AG10803 (cell line): ENCODE measurements around the gene MAGI1.
A peak's percentile ranks its signal among the peaks of the same experiment; 100 is the strongest.
"Not testable (repeated sequence)": the region's sequence is repeated elsewhere in the genome, so short reads cannot be mapped to it uniquely, and the experiment has no call there.

Experiments
- DNase-seq: peaks from one replicate; pipeline ENCODE4 v3.0.0; 2010; ENCODE audit warnings: low read depth
- H3K4me3 ChIP-seq: 2 replicates; pipeline ENCODE4 v1.5.1; 2011; ENCODE audit warnings: mild to moderate bottlenecking, low read length, control low read depth
- TF ChIP-seq, protein P1 (sequence below): conservative IDR thresholded peaks from 2 replicates; pipeline ENCODE4 v1.5.1; 2011; ENCODE audit warnings: mild to moderate bottlenecking, low read length, control low read depth, inconsistent platforms

Gene MAGI1

DNA sequence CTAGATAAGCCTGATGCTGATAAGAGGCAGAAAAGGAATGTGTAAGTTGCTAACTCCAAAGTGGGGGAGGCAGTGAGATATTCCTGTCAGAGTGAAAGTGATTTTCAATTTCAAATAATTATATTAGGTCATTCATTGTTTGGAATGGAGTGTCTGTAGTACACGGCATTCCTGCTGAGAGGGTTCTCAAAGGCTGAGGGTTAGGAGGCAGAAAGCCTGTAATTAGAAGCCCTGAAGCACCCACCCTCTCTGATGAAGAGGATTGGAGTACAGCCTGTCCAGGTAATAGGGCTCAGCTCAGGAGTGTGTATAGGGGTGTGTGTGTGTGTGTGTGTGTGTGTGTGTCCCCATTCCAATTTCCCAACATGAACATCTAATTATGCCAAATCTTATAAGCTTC lies 486.8 kb downstream of the MAGI1 start:
- no peak for DNase-seq

DNA sequence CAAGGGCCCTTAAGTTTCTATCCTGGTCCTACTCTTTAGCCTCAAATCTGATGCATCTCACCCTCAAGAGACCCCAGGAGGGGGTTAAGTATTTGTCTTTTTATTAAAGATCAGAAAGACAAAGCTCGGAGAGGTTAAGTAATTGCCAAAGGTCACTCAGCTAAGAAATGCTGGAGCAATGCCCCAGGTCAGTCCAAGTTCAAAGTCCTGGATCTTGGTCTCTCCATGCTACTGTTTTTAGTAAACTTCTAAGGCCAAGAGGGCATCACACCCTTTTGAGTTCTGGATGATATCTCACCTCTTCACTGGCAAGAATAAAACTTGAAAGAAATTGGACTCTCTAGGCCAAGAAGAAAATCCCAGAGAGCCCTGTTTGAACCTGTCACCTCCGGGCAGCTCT lies 488.6 kb downstream of the MAGI1 start:
- no peak overlapping the region for H3K4me3 ChIP-seq
- DNase-seq, result no peak
- TF ChIP-seq, protein P1, sequence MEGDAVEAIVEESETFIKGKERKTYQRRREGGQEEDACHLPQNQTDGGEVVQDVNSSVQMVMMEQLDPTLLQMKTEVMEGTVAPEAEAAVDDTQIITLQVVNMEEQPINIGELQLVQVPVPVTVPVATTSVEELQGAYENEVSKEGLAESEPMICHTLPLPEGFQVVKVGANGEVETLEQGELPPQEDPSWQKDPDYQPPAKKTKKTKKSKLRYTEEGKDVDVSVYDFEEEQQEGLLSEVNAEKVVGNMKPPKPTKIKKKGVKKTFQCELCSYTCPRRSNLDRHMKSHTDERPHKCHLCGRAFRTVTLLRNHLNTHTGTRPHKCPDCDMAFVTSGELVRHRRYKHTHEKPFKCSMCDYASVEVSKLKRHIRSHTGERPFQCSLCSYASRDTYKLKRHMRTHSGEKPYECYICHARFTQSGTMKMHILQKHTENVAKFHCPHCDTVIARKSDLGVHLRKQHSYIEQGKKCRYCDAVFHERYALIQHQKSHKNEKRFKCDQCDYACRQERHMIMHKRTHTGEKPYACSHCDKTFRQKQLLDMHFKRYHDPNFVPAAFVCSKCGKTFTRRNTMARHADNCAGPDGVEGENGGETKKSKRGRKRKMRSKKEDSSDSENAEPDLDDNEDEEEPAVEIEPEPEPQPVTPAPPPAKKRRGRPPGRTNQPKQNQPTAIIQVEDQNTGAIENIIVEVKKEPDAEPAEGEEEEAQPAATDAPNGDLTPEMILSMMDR, result no peak

More for the DNA sequence above, 486.8 kb downstream of the MAGI1 start:
- no peak overlapping the region for H3K4me3 ChIP-seq
- TF ChIP-seq, protein P1, result no peak

DNA sequence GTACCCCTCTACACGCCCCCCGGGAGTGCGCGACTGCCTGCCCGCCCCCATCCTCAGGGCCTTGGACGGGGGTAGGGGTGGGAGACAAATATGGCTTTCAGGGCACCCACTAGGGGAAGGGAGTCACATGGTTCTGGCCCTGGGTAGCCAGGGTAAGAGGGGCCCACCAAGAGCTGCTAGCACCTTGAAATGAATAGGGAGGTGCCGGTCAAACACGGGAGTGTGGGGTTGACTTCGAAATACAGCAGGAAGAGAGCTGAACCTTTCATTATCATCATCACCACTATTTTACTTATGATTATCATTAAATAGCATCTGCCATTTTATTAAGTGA lies 489.1 kb downstream of the MAGI1 start:
- TF ChIP-seq, protein P1, result no peak
- H3K4me3 ChIP-seq, result peak overlapping the region; percentile 54; the same call in 1 of the 2 replicates
- DNase-seq, result no peak

DNA sequence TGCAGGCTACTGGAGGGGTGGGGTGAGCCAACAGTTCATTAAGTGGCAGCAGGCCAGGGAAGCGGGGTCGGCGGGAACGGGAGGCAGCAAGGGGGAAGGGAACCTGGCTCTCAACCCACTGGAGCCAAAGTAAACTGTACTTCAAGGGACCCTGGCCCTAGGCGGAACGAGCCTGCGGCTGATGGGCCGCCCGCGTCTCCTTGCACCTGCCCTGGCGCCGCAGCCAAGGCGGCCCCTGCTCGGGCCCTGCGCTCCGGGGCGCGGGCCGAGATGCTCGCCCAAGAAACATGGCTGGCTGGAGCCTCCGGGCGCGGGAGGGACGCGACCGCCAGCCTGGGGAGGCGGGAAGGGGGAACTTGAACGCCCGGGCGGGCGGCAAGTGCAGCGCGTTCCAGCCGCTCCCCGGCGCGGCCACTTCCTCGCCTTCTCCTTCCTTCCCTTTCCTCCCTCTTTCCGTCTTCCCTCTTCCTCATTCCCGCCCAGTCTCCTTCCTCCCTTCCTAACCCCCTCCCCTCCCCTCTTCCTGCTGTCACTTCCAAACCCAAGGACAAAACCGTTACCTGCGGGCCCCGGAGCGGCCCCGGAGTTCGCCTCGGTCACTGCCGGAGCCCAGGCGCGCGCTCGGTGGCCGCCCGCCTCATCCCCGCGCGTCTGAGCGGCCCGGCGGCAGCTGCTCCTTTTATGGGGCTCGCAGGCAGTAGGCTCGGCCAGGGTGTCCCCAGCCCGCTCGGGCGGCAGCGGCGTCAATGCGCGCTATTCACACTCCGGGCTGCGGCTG lies 489.7 kb downstream of the MAGI1 start:
- TF ChIP-seq, protein P1, result no peak
- H3K4me3 ChIP-seq, result peak overlapping the region; percentile 54
- no peak for DNase-seq

DNA sequence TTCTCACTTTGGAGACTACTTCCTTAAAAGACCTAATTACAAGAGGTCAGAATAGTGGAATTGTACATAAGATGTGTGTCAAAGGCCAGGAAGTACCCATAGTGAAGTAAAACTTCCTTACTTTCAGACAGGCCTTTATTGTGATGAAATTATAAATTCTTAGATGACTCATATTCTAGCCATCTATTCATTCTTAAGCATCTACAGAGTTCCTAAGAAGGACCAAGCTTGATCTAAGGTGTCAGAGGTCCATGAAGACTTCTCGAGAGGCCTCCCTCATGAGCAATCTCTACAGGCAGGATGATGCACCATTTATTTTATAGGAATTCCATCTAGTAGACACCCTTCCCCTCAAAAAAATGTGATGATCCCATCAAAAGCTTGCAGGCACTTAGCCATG lies 493.3 kb downstream of the MAGI1 start:
- TF ChIP-seq, protein P1, result no peak
- no peak overlapping the region for H3K4me3 ChIP-seq
- peak; percentile 43 for DNase-seq

DNA sequence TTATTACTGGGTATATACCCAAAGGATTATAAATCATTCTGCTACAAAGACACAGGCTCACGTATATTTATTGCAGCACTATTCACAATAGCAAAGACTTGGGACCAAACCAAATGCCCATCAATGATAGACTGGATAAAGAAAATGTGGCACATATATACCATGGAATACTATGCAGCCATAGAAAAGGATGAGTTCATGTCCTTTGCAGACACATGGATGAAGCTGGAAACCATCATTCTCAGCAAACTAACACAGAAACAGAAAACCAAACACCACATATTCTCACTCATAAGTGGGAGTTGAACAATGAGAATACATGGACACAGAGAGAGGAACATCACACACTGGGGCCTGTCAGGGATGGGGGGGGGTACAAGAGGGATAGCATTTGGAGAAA lies 495.3 kb downstream of the MAGI1 start:
- H3K4me3 ChIP-seq, DNase-seq: not testable (repeated sequence)

DNA sequence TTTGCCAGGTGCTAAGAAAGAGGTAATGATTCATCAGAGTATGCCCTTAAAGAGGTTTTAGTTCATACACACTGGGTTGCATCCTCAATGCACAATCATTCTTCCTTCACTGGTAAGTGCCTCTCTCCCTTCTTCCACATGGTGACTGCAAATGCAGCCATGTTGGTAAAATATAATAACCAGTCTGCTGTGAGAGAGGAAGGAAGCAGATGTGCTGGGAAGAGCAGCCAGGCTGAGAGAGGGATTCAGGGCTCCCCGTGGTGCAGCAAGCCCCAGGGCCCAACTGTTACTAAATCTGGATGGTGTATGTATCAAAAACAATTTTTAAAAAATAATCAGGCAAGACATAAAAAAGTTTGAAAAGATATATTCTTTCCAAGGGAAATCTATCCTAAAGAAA lies 498.1 kb downstream of the MAGI1 start:
- TF ChIP-seq, protein P1, result no peak
- H3K4me3 ChIP-seq, result no peak overlapping the region
- no peak for DNase-seq
